Suppressor macrophage treated with lipopolysaccharide for 1 hour (primary cell): ENCODE results near the gene MSI2.

Experiments used
- DNase-seq, 3 donors: peaks; one replicate each; pipeline ENCODE4 v3.0.0-alpha.2; 2020 to 2022

Gene MSI2

GRCh38 chr17:57707892-57708291 is 451.6 kb downstream of the MSI2 start:
- no peak for DNase-seq

DNA sequence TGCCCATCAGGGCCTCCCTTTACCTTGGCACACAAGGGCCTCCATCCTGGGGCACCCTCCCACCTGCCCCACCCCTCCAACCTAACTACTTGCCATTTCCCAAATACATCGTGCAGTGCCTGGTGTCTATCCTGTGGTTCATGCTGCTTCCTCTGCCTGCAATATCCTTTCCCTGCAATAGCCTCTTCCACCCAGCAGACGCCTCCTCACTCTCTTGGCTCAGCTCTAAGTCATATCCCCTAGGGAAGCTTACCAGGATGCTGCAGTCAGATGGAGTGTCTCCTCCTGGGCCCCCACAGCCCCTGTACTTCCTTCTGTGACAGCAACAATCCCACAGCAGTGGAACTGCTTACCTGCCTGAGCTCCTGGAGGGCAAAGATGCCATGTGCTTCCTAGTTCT is 452.1 kb downstream of the MSI2 start:
- peak in 2 of 3 donors; percentile 16 to 22 for DNase-seq

DNA sequence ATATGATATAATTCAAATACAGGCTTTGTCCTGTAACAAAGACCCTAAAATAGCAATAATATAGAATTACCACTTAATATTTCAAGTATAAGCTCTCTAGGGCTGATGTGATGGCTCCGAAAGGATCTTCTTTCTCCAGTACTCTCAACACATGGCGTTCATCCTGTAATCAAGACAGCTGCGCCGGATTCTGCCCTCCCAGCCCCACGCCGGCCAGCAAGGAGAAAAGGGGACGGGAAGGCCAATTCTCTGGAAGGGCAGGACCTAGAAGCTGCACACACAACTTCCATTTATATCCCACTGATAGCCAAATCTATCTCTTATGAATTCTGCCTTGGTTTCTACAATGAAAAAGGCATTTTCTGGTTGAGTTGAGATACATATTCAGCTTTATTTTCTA is 456.8 kb downstream of the MSI2 start:
- no peak for DNase-seq

DNA sequence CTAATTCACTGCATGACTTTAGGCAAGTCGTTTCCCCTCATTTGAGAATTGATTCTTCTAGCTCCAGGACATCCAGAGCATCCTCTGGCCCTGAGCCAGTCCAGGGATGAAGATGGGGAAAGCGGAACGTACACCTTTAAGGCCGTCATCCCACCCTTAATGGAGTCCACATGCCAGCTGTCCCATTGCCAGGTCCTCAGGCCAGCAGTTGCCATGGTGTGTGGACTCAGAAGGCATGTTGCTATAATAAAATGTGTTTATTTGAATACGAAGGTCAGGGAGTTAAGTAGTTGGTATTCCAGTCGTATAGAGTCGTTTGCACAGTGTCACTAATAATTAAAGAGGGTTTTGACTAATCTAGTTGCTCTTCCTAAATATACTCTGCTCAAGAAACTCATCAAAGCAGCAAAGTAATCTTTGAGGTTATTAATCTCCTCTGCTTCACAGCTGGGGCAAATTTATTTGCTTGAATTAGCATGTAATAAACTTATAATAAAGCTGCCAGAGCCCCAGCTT is 458.4 kb downstream of the MSI2 start:
- DNase-seq: no peak

- DNase-seq: no peak
These were observed 459.7 kb downstream of the MSI2 start for GRCh38 chr17:57715981-57716380.

DNA sequence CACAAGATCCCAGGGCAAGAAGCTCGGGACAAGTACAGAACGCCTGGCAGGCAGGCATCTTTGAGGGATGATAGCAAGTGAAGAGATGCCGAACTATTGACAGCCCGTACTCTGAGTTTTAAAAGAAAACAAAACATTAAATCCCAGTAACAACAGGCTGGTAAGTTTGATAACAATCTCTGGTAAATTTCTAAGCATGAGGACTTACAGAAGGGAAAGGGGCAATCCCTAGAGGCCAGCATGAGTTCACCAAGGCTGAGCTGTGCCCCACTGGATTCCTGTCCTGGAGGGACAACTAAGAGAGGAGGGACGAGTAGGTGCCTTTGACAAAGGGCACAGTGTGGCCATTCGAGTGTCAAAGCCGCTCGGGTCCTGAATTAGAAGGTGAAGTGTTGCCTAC is 462.6 kb downstream of the MSI2 start:
- no peak for DNase-seq

DNA sequence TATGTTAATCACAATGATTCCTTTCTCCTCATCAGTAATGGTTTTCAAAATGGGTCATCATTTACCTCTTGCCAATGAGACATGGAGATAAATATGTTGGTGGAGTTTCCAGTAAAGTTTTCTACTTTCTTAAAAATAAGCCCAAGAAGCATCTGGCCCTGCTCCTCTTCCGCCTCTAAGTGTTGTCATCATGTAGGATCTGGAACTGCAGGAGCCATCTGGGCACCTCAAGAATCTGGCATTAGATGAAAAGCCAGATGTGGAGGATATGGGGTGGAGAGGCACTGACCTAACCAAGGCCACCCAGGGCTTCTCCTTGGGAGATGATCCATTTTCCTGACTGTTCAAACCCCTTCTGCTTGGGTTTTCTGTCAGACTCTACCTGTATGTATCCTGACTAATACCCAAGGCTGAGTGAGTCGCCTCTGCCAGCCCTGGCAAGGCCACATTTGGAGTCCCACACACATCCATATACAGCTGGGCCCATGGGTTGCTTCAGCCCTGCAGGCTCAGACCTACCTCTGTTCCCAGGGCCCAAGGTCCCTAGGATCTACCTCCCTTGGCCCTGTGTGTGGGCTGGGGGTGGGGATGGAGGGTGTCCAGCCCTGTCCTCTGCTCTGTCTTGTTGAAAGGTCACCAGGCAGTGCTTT is 464.2 kb downstream of the MSI2 start:
- DNase-seq: no peak

DNA sequence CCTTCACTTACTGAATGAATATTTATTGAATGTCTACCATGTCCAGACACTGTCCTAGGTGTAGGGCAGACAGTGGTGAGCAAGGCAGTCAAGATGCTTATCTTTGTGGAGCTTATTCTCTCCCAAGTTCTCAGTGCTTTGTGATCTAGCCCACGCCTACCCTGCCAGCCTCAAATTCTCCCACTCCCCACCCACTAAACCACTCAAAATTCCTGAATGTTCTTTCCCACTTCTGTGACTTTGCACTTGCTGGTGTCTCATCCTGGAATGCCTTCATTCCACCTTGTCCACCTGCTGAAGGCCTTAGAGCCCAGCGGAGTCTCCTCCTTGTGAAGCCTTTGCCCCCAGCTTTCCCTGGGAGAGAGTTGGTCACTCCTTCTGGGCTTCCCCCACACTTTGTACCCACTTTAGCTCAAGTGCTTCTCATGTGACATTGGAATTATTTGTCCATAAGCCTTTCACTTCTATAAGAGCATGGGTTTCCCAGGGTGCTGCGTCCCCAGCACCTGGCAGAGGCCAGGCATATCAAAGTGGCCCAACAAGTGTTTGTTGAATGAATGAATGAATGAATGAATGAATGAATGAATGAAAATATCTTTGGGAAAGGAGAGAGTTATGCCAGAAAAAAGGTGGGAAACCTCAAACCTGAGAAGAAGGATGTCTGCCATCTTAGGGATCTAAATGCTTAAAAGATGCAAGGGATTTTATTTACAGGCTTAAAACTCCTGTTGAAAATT is 465.8 kb downstream of the MSI2 start:
- DNase-seq: no peak

DNA sequence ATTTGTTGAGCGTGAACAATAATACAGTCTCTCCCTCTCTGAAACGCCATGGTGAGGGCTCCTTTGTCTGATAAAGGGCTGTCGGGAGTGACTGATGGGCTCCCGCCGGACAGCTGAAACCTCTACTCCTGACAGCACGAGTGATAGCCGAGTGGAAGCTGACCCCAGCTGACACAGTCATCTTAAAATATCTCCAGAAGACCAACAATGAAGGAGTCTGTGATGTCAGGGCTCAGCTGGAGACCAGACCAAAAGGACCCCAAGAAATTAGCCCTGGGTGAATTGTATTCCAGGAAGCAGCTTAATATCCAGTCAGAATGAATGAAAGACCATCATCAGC is 466.4 kb downstream of the MSI2 start:
- no peak for DNase-seq

- no peak for DNase-seq
These were observed 467.2 kb downstream of the MSI2 start for GRCh38 chr17:57723427-57724025.

- peak; percentile 71 to 76 (median 72) for DNase-seq
These were observed 467.9 kb downstream of the MSI2 start for GRCh38 chr17:57724026-57724728.

DNA sequence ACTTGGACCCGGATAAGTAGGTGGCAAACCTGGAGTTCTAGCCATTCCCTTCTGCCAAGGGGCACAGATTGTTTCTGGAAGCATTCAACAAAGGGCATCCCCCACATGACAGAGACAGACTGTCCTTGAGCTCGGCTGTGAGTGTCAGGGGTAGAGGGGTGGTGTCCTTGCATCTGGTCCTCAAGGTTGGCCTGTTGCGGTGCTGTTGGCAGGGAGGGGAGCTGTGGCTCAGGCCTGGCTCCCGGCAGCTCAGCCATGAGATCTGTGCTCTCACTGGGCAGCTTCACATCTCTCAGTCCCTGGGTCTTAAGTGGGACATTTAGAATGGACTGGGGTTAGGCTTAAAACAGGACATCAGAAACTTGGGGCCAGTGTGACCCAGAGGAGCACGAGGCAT is 468.4 kb downstream of the MSI2 start:
- no peak for DNase-seq

DNA sequence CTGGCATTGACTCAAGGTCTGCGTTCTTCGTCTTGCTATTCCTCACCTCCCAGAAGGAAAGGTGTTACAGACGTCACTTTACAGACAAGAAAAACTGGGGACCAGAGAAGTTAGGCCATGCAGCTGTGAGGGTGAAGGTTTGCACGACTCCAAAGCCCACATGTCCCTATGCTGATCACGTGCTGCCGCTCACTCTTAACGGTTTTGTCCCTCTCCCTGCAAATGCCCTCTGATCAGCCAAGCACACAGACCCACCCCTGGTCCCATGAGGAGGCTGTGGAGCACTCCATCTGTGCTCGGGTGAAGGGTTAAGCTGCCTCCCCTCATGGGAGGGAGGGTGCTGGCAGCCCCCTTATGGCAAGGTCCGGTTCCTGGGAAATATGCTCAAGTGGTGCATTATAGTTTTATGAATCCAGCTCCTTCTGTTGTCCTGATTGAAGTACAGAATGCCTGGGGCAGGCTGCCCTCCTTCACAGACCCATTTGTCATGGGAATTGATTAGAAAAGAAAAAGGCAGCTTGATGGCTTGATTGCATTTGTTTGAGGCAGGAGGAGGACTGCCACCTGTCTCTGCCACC is 470.0 kb downstream of the MSI2 start:
- no peak for DNase-seq

DNA sequence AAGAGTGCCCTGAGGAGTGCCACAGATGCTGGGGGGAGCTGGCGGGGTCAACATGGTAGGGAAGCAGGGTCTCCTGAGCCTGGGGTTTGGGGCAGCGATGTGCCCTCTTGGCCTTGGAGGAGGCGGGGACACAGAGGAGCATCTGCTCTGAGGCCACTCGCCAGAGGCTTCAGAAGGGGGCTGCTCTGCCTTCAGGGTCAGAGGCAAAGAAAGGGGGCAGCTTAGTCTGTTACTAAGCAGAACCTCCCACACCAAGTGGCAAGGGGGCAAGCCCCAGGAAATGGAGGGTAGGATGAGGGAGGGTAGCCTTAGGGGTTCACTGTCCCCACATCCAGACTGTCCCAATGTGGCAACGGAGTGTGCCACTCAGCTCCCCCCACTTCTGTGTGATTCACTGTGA is 470.5 kb downstream of the MSI2 start:
- no peak for DNase-seq

GRCh38 chr17:57727630-57728175 is 471.4 kb downstream of the MSI2 start:
- no peak for DNase-seq

GRCh38 chr17:57730026-57730701 is 473.8 kb downstream of the MSI2 start:
- no peak for DNase-seq

DNA sequence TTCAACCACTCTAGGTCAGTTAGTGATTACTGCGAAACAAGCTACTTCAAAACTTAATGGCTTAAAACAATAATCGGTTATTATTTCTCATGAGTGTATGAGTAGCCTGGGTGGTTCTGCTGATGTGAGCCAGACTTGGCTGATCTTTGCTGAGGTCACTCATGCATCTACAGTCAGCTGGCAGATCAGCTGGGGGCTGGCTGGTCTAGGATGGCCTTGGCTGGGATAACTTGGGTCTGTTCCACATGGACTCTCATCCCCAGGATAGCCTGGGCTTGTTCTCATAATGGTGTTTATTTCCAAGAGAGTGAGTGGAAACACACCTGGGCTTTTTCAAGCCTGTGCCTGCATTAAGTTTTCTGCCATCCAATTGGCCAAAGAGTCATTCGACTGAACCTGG is 475.7 kb downstream of the MSI2 start:
- no peak for DNase-seq

DNA sequence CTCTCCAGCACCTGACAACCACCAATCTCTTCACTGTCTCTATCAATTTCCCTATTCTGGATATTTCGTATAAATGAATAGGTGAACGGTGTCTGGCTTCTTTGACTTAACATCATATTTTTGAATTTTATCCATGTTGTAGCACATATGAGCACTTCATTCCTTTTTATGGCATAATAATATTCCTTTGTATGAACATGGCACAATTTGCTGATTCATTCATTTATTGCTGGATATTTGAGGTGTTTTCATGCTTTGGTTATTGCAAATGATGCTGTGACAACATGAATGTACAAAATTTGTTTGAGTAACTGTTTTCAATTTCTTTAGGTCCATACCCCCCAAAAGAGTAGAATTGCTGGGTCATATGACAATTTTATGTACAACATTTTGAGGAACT is 476.8 kb downstream of the MSI2 start:
- DNase-seq: no peak
